ENCODE data around the gene EXOC6B. TPM values are rescaled to one million over a fixed set of nuclear protein-coding genes. Genes with fewer than 3 reads are reported as not detected.

The EXOC6B gene
- total RNA-seq, 4 donors from 2014 or later = 22.6 to 47.3 (median 32.5) TPM

DNA sequence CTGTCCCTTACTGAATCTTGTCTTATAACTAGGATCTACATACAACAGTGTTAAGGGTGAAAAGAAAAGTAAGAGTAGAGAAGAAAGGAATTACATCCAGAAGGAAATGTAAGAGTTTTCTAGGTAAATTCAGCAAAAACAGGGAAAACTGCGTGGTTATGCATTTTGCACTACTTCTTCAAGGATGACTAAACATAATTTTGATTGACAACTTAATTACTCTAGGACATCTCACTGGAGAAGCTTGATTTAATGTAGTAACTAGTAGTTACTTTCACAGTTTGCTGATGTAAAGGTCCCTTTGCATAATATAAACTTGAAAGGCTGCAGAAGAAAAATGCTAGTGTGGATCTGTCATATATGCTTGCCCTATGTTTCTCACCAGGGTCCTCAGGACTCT is 464.8 kb downstream of the EXOC6B start:
- 95 to 98% methylated on average over 1 of the region's 1 CpG for WGBS, 2 donors
- Histone ChIP-seq H3K36me3 (no peaks in the 10 kb centered on the region), H3K27ac (no peak overlapping the region), H3K4me3 (replicated peaks in 1 of 3) (no peak overlapping the region), H3K27me3 (no peaks in the 10 kb centered on the region), H3K4me1 (no peaks in the 10 kb centered on the region), H3K9me3 (no peaks in the 10 kb centered on the region)
- TF ChIP-seq, protein P1, sequence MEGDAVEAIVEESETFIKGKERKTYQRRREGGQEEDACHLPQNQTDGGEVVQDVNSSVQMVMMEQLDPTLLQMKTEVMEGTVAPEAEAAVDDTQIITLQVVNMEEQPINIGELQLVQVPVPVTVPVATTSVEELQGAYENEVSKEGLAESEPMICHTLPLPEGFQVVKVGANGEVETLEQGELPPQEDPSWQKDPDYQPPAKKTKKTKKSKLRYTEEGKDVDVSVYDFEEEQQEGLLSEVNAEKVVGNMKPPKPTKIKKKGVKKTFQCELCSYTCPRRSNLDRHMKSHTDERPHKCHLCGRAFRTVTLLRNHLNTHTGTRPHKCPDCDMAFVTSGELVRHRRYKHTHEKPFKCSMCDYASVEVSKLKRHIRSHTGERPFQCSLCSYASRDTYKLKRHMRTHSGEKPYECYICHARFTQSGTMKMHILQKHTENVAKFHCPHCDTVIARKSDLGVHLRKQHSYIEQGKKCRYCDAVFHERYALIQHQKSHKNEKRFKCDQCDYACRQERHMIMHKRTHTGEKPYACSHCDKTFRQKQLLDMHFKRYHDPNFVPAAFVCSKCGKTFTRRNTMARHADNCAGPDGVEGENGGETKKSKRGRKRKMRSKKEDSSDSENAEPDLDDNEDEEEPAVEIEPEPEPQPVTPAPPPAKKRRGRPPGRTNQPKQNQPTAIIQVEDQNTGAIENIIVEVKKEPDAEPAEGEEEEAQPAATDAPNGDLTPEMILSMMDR (IDR thresholded peaks at IDR 0.05) = no peak
- DNase-seq = no peak
- intact Hi-C loops (cut with DNase I) = no loop called here

- intact Hi-C loops (cut with DNase I) = no loop called here
- Histone ChIP-seq H3K27ac (no peak overlapping the region), H3K36me3 (no peaks in the 10 kb centered on the region), H3K4me1 (no peaks in the 10 kb centered on the region), H3K27me3 (no peaks in the 10 kb centered on the region), H3K4me3 (replicated peaks in 1 of 3) (no peak overlapping the region), H3K9me3 (no peaks in the 10 kb centered on the region)
- 94 to 100% methylated on average over 2 of the region's 2 CpGs for WGBS, 2 donors
- TF ChIP-seq, protein P1 (IDR thresholded peaks at IDR 0.05) = no peak
- no peak for TF ChIP-seq POLR2A (IDR thresholded peaks at IDR 0.05)
- DNase-seq = no peak
Measured at GRCh38 chr2:72350852-72351251, 475.0 kb downstream of the EXOC6B start.

- no peak for DNase-seq
- 65 to 76% methylated on average over 3 of the region's 3 CpGs for WGBS, 2 donors
- TF ChIP-seq POLR2A (IDR thresholded peaks at IDR 0.05) = no peak
- TF ChIP-seq, protein P1 (IDR thresholded peaks at IDR 0.05) = no peak
Measured at GRCh38 chr2:72349016-72349415, 476.8 kb downstream of the EXOC6B start.

GRCh38 chr2:72347081-72347480 is 478.8 kb downstream of the EXOC6B start:
- Histone ChIP-seq H3K4me1 (no peaks in the 10 kb centered on the region), H3K27me3 (no peaks in the 10 kb centered on the region), H3K27ac (no peak overlapping the region), H3K9me3 (no peaks in the 10 kb centered on the region), H3K4me3 (replicated peaks in 1 of 3) (no peak overlapping the region), H3K36me3 (no peaks in the 10 kb centered on the region)
- intact Hi-C loops (cut with DNase I) = no loop called here
- 71 to 80% methylated on average over 1 of the region's 1 CpG for WGBS, 2 donors
- DNase-seq = no peak
- TF ChIP-seq, protein P1 (IDR thresholded peaks at IDR 0.05) = no peak

More at GRCh38 chr2:72349016-72349415, 476.8 kb downstream of the EXOC6B start:
- Histone ChIP-seq H3K4me1 (no peaks in the 10 kb centered on the region), H3K27ac (no peak overlapping the region), H3K27me3 (no peaks in the 10 kb centered on the region), H3K36me3 (no peaks in the 10 kb centered on the region), H3K4me3 (replicated peaks in 1 of 3) (no peak overlapping the region), H3K9me3 (no peaks in the 10 kb centered on the region)
- intact Hi-C loops (cut with DNase I) = no loop called here

DNA sequence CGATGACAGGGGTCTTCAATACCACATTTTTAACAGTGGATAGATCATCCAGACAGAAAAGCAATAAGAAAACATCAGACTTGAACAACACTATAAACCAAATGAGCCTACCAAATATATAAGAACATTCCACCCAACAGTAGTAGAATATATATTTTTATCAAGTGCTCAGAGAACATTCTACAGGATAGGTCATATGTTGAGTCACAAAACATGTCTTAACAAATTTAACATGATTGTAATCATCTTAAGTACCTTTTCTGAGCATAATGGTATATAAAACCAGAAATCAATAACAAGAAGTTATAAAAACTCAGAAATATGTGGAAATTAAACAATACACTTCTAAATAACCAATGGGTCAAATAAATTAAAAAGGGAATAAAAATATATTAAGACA is 484.2 kb downstream of the EXOC6B start:
- Histone ChIP-seq H3K4me3 (replicated peaks in 1 of 3) (no peak overlapping the region), H3K27me3 (no peaks in the 10 kb centered on the region), H3K27ac (no peak overlapping the region), H3K4me1 (no peaks in the 10 kb centered on the region), H3K36me3 (no peaks in the 10 kb centered on the region), H3K9me3 (no peaks in the 10 kb centered on the region)
- no peak for DNase-seq
- no peak for TF ChIP-seq POLR2A (IDR thresholded peaks at IDR 0.05)
- TF ChIP-seq, protein P1 (IDR thresholded peaks at IDR 0.05) = no peak
- intact Hi-C loops (cut with DNase I) = no loop called here
- WGBS, 2 donors = 94 to 98% methylated on average over 1 of the region's 1 CpG
